GM23338 (cell line): ENCODE measurements around the gene FOXP2. TPM values are rescaled to one million over a fixed set of nuclear protein-coding genes. Genes with fewer than 3 reads are reported as not detected.

Experiments
- ATAC-seq: fragments of 200-7000 bp; cut with Tn5 transposase; 3 replicates; pipeline ENCODE4 v1.9.1; 2020
- DNase-seq: peaks from one replicate; pipeline ENCODE4 v3.0.0-alpha.2; 2015; ENCODE audit warnings: low spot score
- H2AFZ ChIP-seq: fragments of 200-600 bp; sonication (generic); 2 replicates; pipeline ENCODE4 v1.8.0; 2016; ENCODE audit warnings: antibody characterized with exemption, mild to moderate bottlenecking, moderate library complexity
- H3F3A ChIP-seq: fragments of 200-600 bp; sonication (generic); replicated peaks from 2 replicates; pipeline ENCODE4 v1.8.0; 2017; ENCODE audit warnings: antibody characterized with exemption, mixed run types, low read depth
- H3K27ac ChIP-seq: fragments of 200-600 bp; sonication (generic); 2 replicates; pipeline ENCODE4 v1.6.1; 2016; ENCODE audit warnings: low read depth
- H3K27me3 ChIP-seq: fragments of 200-600 bp; sonication (generic); 2 replicates; pipeline ENCODE4 v1.8.0; 2016; ENCODE audit warnings: mild to moderate bottlenecking, mixed run types, moderate library complexity; ENCODE audit not compliant: insufficient read depth
- H3K36me3 ChIP-seq: fragments of 200-600 bp; sonication (generic); 2 replicates; pipeline ENCODE4 v1.8.0; 2016; ENCODE audit warnings: mild to moderate bottlenecking; ENCODE audit not compliant: insufficient read depth
- H3K4me1 ChIP-seq: fragments of 200-600 bp; sonication (generic); 2 replicates; pipeline ENCODE4 v1.8.0; 2016; ENCODE audit warnings: mild to moderate bottlenecking, moderate library complexity; ENCODE audit not compliant: insufficient read depth
- H3K4me2 ChIP-seq: fragments of 200-600 bp; sonication (generic); 2 replicates; pipeline ENCODE4 v1.7.1; 2017; ENCODE audit warnings: mixed run types
- H3K4me3 ChIP-seq: fragments of 200-600 bp; sonication (generic); 2 replicates; pipeline ENCODE4 v1.6.1; 2016; ENCODE audit warnings: mixed run types
- H3K79me2 ChIP-seq: fragments of 200-600 bp; sonication (generic); replicated peaks from 2 replicates; pipeline ENCODE4 v1.8.0; 2017; ENCODE audit warnings: mild to moderate bottlenecking; ENCODE audit not compliant: insufficient read depth
- H3K9me2 ChIP-seq: fragments of 200-600 bp; sonication (generic); 2 replicates; pipeline ENCODE4 v1.8.0; 2017; ENCODE audit not compliant: insufficient read depth
- H4K20me1 ChIP-seq: fragments of 200-600 bp; sonication (generic); replicated peaks from 2 replicates; pipeline ENCODE4 v1.8.0; 2017; ENCODE audit warnings: mild to moderate bottlenecking; ENCODE audit not compliant: insufficient read depth
- H3K27ac Mint-ChIP-seq: 2 replicates; pipeline ENCODE4 v1.8.0; 2020; ENCODE audit warnings: inconsistent platforms, mild to moderate bottlenecking, moderate library complexity, mixed read lengths
- H3K27me3 Mint-ChIP-seq: 3 replicates; pipeline ENCODE4 v1.8.0; 2022; ENCODE audit warnings: low read depth, mild to moderate bottlenecking, moderate library complexity, mixed read lengths, inconsistent platforms; ENCODE audit not compliant: insufficient read depth, poor library complexity
- H3K36me3 Mint-ChIP-seq: 3 replicates; pipeline ENCODE4 v1.8.0; 2021; ENCODE audit warnings: low read depth, mild to moderate bottlenecking, inconsistent platforms, moderate library complexity, mixed read lengths
- H3K4me1 Mint-ChIP-seq: 3 replicates; pipeline ENCODE4 v1.8.0; 2020; ENCODE audit warnings: mild to moderate bottlenecking, inconsistent platforms, mixed read lengths
- H3K4me3 Mint-ChIP-seq: 3 replicates; pipeline ENCODE4 v1.8.0; 2021; ENCODE audit warnings: moderate library complexity, mild to moderate bottlenecking, inconsistent platforms, mixed read lengths
- H3K9me3 Mint-ChIP-seq: 3 replicates; pipeline ENCODE4 v1.8.0; 2020; ENCODE audit warnings: moderate library complexity, mild to moderate bottlenecking, inconsistent platforms, mixed read lengths
- CREB1 ChIP-seq: fragments of 250-450 bp; sonication (Bioruptor Pico); IDR thresholded peaks from 2 replicates; pipeline ENCODE4 v1.5.0; 2020; ENCODE audit warnings: low read depth, mild to moderate bottlenecking, moderate library complexity
- CTCF ChIP-seq, 2 experiments: fragments of 200-600 bp in 1 of 2; sonication (generic) in 1 of 2; conservative IDR thresholded peaks; 2 replicates each; pipeline versions ENCODE4 v1.5.1 to v1.6.1; 2016 to 2017; ENCODE audit warnings: antibody characterized with exemption in 2 of 2, low read depth in 2 of 2, mild to moderate bottlenecking in 2 of 2, moderate library complexity in 1 of 2
- ETS1 ChIP-seq: IDR thresholded peaks from 2 replicates; pipeline ENCODE4 v1.6.1; 2016; ENCODE audit warnings: antibody characterized with exemption
- EZH2 ChIP-seq: fragments of 200-600 bp; sonication (generic); IDR thresholded peaks from one replicate; pipeline ENCODE4 v1.8.0; 2017; ENCODE audit warnings: antibody characterized with exemption, mild to moderate bottlenecking, low read depth; ENCODE audit not compliant: unreplicated experiment
- EZH2phosphoT487 ChIP-seq: fragments of 200-600 bp; sonication (generic); IDR thresholded peaks from one replicate; pipeline ENCODE4 v1.8.1; 2018; ENCODE audit warnings: antibody characterized with exemption; ENCODE audit not compliant: unreplicated experiment
- JUNB ChIP-seq: IDR thresholded peaks from one replicate; pipeline ENCODE4 v1.6.1; 2016; ENCODE audit warnings: antibody characterized with exemption; ENCODE audit not compliant: unreplicated experiment
- NANOG ChIP-seq: IDR thresholded peaks from 2 replicates; pipeline ENCODE4 v1.6.1; 2016; ENCODE audit warnings: antibody characterized with exemption, borderline replicate concordance
- POLR2AphosphoS5 ChIP-seq: IDR thresholded peaks from 2 replicates; pipeline ENCODE4 v1.6.1; 2016; ENCODE audit warnings: antibody characterized with exemption, low read depth
- REST ChIP-seq: IDR thresholded peaks from one replicate; pipeline ENCODE4 v1.6.1; 2018; ENCODE audit warnings: antibody characterized with exemption; ENCODE audit not compliant: unreplicated experiment
- STAT1 ChIP-seq: IDR thresholded peaks from one replicate; pipeline ENCODE4 v1.6.1; 2016; ENCODE audit warnings: antibody characterized with exemption; ENCODE audit not compliant: unreplicated experiment
- ZNF114 ChIP-seq: fragments of 250-450 bp; sonication (Bioruptor Pico); IDR thresholded peaks from 2 replicates; pipeline ENCODE4 v1.5.0; 2020; ENCODE audit warnings: mild to moderate bottlenecking, moderate library complexity
- ZNF331 ChIP-seq: fragments of 250-450 bp; sonication (Bioruptor Pico); IDR thresholded peaks from 2 replicates; pipeline ENCODE4 v1.5.0; 2020; ENCODE audit warnings: low read depth, mild to moderate bottlenecking, moderate library complexity
- polyA plus RNA-seq: library from polyadenylated mRNA; unstranded; fragments of >200 nt; fragmentation: Nextera tagmentation; extraction: Ambion mirVana; gene quantifications from 2 replicates; pipeline ENCODE4 v1.2.1, GENCODE V29; 2016
- total RNA-seq: library from RNA; depleted of rRNA; stranded (reverse); fragments of >200 nt; shearing (Covaris generic); gene quantifications from 2 replicates; pipeline ENCODE4 v1.2.3, GENCODE V29; 2014
- TF ChIP-seq, protein P1 (sequence below): fragments of 250-450 bp; sonication (Bioruptor Pico); IDR thresholded peaks from 2 replicates; pipeline ENCODE4 v1.5.0; 2020; ENCODE audit warnings: mild to moderate bottlenecking, moderate library complexity

The FOXP2 gene
- total and polyA plus RNA-seq, 2 experiments from 2014 or later: 0.03 to 0.24 TPM

DNA sequence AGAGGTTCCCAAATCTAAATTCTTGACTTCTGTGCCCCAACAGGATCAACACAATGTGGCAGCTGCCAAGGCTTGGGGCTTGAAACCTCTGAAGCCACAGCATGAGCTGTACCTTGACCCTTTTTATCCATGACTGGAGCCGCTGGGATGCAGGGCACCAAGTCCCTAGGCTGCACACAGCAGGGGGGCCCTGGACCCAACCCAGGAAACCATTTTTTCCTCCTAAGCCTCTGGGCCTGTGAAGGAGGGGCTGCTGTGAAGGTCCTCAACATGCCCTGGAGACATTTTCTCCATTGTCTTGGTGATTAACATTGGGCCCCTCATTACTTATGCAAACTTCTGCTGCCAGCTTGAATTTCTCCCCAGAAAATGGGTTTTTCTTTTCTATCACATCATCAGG, 72.6 kb downstream of the FOXP2 start:
- no peak overlapping the region for H2AFZ ChIP-seq
- no peak for DNase-seq
- H3K36me3 Mint-ChIP-seq: peaks cover 15% of the 10 kb centered on the region
- no peaks in the 10 kb centered on the region for H3K27me3 ChIP-seq
- H3K9me3 Mint-ChIP-seq: peaks cover 25% of the 10 kb centered on the region
- TF ChIP-seq CREB1 (CRISPR knock-in tag) (no peak), JUNB (no peak), ZNF331 (no peak), EZH2phosphoT487 (no peak), STAT1 (no peak), NANOG (no peak), ZNF114 (CRISPR knock-in tag) (no peak), EZH2 (no peak), CTCF (conservative IDR thresholded peaks at IDR 0.05; ENCODE audit: low read depth in 2 of 2) (no peak), REST (no peak), POLR2AphosphoS5 (no peak), ETS1 (no peak)
- TF ChIP-seq, protein P1, sequence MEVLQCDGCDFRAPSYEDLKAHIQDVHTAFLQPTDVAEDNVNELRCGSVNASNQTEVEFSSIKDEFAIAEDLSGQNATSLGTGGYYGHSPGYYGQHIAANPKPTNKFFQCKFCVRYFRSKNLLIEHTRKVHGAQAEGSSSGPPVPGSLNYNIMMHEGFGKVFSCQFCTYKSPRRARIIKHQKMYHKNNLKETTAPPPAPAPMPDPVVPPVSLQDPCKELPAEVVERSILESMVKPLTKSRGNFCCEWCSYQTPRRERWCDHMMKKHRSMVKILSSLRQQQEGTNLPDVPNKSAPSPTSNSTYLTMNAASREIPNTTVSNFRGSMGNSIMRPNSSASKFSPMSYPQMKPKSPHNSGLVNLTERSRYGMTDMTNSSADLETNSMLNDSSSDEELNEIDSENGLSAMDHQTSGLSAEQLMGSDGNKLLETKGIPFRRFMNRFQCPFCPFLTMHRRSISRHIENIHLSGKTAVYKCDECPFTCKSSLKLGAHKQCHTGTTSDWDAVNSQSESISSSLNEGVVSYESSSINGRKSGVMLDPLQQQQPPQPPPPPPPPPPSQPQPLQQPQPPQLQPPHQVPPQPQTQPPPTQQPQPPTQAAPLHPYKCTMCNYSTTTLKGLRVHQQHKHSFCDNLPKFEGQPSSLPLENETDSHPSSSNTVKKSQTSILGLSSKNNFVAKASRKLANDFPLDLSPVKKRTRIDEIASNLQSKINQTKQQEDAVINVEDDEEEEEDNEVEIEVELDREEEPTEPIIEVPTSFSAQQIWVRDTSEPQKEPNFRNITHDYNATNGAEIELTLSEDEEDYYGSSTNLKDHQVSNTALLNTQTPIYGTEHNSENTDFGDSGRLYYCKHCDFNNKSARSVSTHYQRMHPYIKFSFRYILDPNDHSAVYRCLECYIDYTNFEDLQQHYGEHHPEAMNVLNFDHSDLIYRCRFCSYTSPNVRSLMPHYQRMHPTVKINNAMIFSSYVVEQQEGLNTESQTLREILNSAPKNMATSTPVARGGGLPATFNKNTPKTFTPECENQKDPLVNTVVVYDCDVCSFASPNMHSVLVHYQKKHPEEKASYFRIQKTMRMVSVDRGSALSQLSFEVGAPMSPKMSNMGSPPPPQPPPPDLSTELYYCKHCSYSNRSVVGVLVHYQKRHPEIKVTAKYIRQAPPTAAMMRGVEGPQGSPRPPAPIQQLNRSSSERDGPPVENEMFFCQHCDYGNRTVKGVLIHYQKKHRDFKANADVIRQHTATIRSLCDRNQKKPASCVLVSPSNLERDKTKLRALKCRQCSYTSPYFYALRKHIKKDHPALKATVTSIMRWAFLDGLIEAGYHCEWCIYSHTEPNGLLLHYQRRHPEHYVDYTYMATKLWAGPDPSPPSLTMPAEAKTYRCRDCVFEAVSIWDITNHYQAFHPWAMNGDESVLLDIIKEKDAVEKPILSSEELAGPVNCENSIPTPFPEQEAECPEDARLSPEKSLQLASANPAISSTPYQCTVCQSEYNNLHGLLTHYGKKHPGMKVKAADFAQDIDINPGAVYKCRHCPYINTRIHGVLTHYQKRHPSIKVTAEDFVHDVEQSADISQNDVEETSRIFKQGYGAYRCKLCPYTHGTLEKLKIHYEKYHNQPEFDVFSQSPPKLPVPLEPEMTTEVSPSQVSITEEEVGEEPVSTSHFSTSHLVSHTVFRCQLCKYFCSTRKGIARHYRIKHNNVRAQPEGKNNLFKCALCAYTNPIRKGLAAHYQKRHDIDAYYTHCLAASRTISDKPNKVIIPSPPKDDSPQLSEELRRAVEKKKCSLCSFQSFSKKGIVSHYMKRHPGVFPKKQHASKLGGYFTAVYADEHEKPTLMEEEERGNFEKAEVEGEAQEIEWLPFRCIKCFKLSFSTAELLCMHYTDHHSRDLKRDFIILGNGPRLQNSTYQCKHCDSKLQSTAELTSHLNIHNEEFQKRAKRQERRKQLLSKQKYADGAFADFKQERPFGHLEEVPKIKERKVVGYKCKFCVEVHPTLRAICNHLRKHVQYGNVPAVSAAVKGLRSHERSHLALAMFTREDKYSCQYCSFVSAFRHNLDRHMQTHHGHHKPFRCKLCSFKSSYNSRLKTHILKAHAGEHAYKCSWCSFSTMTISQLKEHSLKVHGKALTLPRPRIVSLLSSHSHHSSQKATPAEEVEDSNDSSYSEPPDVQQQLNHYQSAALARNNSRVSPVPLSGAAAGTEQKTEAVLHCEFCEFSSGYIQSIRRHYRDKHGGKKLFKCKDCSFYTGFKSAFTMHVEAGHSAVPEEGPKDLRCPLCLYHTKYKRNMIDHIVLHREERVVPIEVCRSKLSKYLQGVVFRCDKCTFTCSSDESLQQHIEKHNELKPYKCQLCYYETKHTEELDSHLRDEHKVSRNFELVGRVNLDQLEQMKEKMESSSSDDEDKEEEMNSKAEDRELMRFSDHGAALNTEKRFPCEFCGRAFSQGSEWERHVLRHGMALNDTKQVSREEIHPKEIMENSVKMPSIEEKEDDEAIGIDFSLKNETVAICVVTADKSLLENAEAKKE (CRISPR knock-in tag): no peak
- H3K4me1 Mint-ChIP-seq: no peaks in the 10 kb centered on the region
- H3K9me2 ChIP-seq: no peaks in the 10 kb centered on the region
- no peak overlapping the region for H3K4me3 Mint-ChIP-seq
- H3K4me2 ChIP-seq: no peak overlapping the region
- H3F3A ChIP-seq: no peaks in the 10 kb centered on the region
- H3K79me2 ChIP-seq: no peaks in the 10 kb centered on the region
- H3K4me1 ChIP-seq: no peaks in the 10 kb centered on the region
- H3K27me3 Mint-ChIP-seq: peaks cover 3% of the 10 kb centered on the region
- no peak overlapping the region for H3K4me3 ChIP-seq
- H3K36me3 ChIP-seq: no peaks in the 10 kb centered on the region; the same call in 1 of the 2 replicates
- ATAC-seq: no peak
- H3K27ac ChIP-seq: no peak overlapping the region
- H4K20me1 ChIP-seq: no peaks in the 10 kb centered on the region
- H3K27ac Mint-ChIP-seq: no peak overlapping the region
